ENCODE measurements around the gene XPR1.
A peak's percentile ranks its signal among the peaks of the same experiment; 100 is the strongest.
"Not testable (repeated sequence)": the region's sequence is repeated elsewhere in the genome, so short reads cannot be mapped to it uniquely, and the experiment has no call there.

XPR1 gene

GRCh38 chr1:180845352-180845751 is 213.5 kb downstream of the XPR1 start:
- H3K4me3 ChIP-seq (replicated peaks; ENCODE audit: low read depth, low read length) = no peak overlapping the region
- DNase-seq (ENCODE audit: low read depth) = no peak
- TF ChIP-seq CTCF (IDR thresholded peaks at IDR 0.05; ENCODE audit: low read length, missing control alignments) = no peak

- no peak for DNase-seq (ENCODE audit: low read depth)
- no peak overlapping the region for H3K4me3 ChIP-seq (replicated peaks; ENCODE audit: low read depth, low read length)
- no peak for TF ChIP-seq CTCF (IDR thresholded peaks at IDR 0.05; ENCODE audit: low read length, missing control alignments)
Observed at GRCh38 chr1:180848191-180848590, 216.4 kb downstream of the XPR1 start.

DNA sequence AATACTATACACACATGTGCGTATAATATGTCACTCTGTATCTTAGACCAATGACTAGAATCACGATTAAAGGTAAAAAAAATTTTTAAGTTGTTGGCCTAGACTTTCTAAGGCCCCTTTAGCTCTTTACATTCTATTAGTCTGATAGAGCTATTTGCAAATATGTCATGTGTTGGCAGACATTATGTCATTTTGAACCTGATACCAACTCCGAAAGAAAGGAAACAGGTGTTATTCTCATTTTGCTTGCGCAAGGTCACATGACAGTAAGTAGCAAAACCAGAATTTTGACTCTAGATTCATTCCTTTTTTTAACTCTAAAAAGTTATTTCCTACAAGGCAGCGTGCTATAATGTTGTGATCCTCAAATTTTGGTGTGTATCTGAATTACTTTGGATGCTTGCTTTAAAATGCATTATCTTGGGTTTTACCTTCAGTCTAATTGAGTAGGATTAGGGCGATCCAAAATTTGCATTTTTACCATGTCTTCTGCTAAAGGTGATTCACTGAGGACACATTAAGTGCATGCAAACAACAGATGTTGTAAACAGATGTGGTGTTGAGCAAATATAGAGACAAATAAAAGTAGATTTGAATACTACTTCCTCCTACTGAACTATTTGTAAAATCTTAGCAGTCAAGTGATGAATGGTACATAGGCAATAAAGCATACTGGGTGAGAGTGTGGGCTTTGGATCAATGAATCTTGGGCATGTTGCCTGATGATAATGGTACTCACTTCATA is 217.4 kb downstream of the XPR1 start:
- H3K4me3 ChIP-seq (replicated peaks; ENCODE audit: low read depth, low read length) = no peak overlapping the region
- no peak for TF ChIP-seq CTCF (IDR thresholded peaks at IDR 0.05; ENCODE audit: low read length, missing control alignments)
- DNase-seq (ENCODE audit: low read depth) = no peak

DNA sequence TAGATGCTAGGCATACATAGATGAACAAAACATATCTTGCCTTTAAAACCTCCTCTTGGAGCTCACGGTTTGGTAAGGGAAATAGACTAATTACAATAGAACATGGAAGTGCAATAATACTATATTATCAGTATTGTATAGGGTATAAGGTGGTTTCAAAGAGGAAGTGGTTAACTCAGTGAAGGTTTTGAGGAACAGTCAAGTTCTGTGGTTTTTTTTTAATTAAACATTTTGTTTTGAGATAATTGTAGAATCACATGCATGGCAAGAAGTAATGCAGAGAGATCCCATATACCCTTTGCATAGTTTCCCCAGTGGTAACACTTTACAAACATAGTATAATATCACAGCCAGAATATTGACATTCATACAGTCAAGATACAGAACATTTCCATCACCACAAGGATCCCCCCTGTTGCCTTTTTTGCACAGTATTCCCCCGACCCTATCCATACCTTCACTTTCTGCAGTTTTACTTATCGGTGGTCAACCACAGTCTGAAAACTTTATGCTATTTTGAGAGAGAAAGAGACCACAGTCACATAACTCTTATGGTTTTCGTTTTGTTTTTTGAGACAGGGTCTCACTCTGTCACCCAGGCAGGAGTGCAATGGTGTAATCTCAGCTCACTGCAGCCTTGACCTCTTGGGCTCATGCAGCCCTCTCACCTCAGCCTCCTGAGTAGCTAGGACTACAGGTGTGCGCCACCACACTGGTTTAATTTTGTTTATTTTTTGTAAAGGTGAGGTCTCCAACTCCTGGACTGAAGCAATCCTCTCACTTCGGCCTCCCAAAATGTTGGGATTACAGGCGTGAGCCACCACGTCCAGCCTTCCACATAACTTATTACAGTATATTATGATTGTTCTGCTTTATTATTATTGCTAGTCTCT is 220.4 kb downstream of the XPR1 start:
- DNase-seq (ENCODE audit: low read depth) = no peak
- no peak for TF ChIP-seq CTCF (IDR thresholded peaks at IDR 0.05; ENCODE audit: low read length, missing control alignments)
- no peak overlapping the region for H3K4me3 ChIP-seq (replicated peaks; ENCODE audit: low read depth, low read length)

DNA sequence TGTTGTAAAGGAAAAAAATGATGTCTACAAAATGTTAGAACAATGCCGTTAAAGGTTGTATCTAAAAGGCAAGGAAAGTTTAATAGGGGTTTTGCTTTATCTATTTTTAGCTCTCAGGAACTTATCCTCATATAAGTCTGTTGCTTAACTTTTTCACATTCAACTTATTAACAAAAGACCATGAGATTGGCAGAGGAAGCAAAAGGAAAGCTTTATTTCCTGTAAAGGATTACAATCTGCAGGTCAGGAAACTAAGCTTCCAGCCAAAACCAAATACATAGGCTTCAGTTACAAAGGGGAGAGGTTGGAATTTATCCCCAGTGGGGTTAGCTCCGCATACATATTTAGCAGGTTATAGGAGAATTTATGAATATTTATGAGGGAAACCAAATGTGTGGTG is 222.2 kb downstream of the XPR1 start:
- H3K4me3 ChIP-seq (replicated peaks; ENCODE audit: low read depth, low read length) = no peak overlapping the region
- DNase-seq (ENCODE audit: low read depth) = peak; percentile 33
- TF ChIP-seq CTCF (IDR thresholded peaks at IDR 0.05; ENCODE audit: low read length, missing control alignments) = no peak

GRCh38 chr1:180854456-180854855 is 222.6 kb downstream of the XPR1 start:
- no peak overlapping the region for H3K4me3 ChIP-seq (replicated peaks; ENCODE audit: low read depth, low read length)
- peak; percentile 16 for DNase-seq (ENCODE audit: low read depth)
- no peak for TF ChIP-seq CTCF (IDR thresholded peaks at IDR 0.05; ENCODE audit: low read length, missing control alignments)

DNA sequence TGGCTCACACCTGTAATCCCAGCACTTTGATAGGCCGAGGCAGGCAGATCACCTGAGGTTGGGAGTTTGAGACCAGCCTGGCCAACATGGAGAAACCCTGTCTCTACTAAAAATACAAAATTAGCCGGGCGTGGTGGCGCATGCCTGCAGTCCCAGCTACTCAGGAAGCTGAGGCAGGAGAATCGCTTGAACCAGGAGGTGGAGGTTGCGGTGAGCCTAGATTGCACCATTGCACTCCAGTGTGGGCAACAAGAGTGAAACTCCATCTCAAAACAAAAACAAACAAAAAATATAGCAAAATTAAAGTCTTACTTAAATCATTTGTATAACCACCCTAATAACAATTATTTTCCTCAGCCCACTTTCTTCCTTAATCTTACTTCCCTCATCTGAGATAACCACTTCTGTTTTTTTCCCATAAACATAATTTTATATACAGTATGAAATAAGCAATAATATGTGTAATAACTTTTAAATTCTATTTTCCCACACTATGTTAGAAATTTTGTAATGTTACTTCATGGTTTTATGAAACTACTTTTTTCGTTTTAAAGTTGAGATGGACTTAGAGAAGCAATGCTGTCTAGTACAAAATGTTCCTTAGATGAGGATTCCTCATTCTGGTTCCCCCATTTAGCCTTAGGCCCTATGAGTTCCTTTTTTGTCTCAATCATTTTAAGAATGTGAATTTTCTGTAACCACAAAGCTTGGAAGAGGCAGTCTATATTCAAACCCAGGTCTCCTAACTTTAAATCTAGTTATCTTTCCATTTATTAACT is 226.3 kb downstream of the XPR1 start:
- H3K4me3 ChIP-seq (replicated peaks; ENCODE audit: low read depth, low read length); DNase-seq (ENCODE audit: low read depth): not testable (repeated sequence)

All from fibroblast of pulmonary artery (primary cell).